Activated T-helper 17 cell treated with anti-CD3 and anti-CD28 coated beads, Interleukin-2, amount 50 U/mL, for 72 hours (primary cell): Measurements from ENCODE around the gene ESAM. TPM values are rescaled to one million over a fixed set of nuclear protein-coding genes. Genes with fewer than 3 reads are reported as not detected.

ENCODE experiments used
- ATAC-seq: fragments of 150-1000 bp; cut with Tn5 transposase; replicated peaks from 2 replicates; pipeline ENCODE4 v1.10.0; 2021; ENCODE audit warnings: mild to moderate bottlenecking, moderate library complexity
- H3K27ac Mint-ChIP-seq: one replicate; pipeline ENCODE4 v1.8.0; 2022; ENCODE audit warnings: mixed read lengths
- H3K27me3 Mint-ChIP-seq: one replicate; pipeline ENCODE4 v1.8.0; 2022; ENCODE audit warnings: mixed read lengths
- H3K36me3 Mint-ChIP-seq: one replicate; pipeline ENCODE4 v1.8.0; 2022; ENCODE audit warnings: low read depth, mild to moderate bottlenecking, mixed read lengths
- H3K4me1 Mint-ChIP-seq: one replicate; pipeline ENCODE4 v1.8.0; 2022; ENCODE audit warnings: mixed read lengths
- H3K4me3 Mint-ChIP-seq: one replicate; pipeline ENCODE4 v1.8.0; 2022; ENCODE audit warnings: mild to moderate bottlenecking, mixed read lengths
- H3K9me3 Mint-ChIP-seq: one replicate; pipeline ENCODE4 v1.8.0; 2022; ENCODE audit warnings: mixed read lengths
- total RNA-seq, 2 donors: library from RNA; stranded (reverse); gene quantifications; one replicate each; pipeline ENCODE4 v1.2.3, GENCODE V29; 2022

Gene ESAM
- total RNA-seq, 2 donors from 2014 or later = 0.50 to 0.84 TPM

- H3K27me3 Mint-ChIP-seq = peaks cover 10% of the 10 kb centered on the region
- no peaks in the 10 kb centered on the region for H3K9me3 Mint-ChIP-seq
- no peak within 1 kb of the TSS for H3K4me3 Mint-ChIP-seq
- H3K27ac Mint-ChIP-seq = no peak within 1 kb of the TSS
- no peaks in the 10 kb centered on the region for H3K4me1 Mint-ChIP-seq
- ATAC-seq = no peak
- no peaks in the 10 kb centered on the region for H3K36me3 Mint-ChIP-seq
These were observed 10.2 kb downstream of the ESAM start, which contains the start of gene VSIG2 for GRCh38 chr11:124751741-124752470. Gene VSIG2, minus strand, starts transcription at chr11:124752255. Its CDS starts 118 bp downstream, at chr11:124752137.

- H3K36me3 Mint-ChIP-seq = no peaks in the 10 kb centered on the region
These were observed 10.7 kb downstream of the ESAM start for GRCh38 chr11:124751391-124751740.

GRCh38 chr11:124749912-124750311 lies 12.2 kb downstream of the ESAM start:
- ATAC-seq = no peak
- no peaks in the 10 kb centered on the region for H3K9me3 Mint-ChIP-seq
- H3K4me1 Mint-ChIP-seq = no peaks in the 10 kb centered on the region
- no peak overlapping the region for H3K4me3 Mint-ChIP-seq
- no peaks in the 10 kb centered on the region for H3K27me3 Mint-ChIP-seq
- no peaks in the 10 kb centered on the region for H3K36me3 Mint-ChIP-seq
- H3K27ac Mint-ChIP-seq = no peak overlapping the region

More at GRCh38 chr11:124751391-124751740, 10.7 kb downstream of the ESAM start:
- no peaks in the 10 kb centered on the region for H3K4me1 Mint-ChIP-seq
- peaks cover 4% of the 10 kb centered on the region for H3K27me3 Mint-ChIP-seq
- no peaks in the 10 kb centered on the region for H3K9me3 Mint-ChIP-seq
- no peak overlapping the region for H3K27ac Mint-ChIP-seq
- no peak for ATAC-seq
- no peak overlapping the region for H3K4me3 Mint-ChIP-seq

- no peaks in the 10 kb centered on the region for H3K9me3 Mint-ChIP-seq
These were observed 13.4 kb downstream of the ESAM start for GRCh38 chr11:124748481-124749343.

GRCh38 chr11:124748100-124748418 lies 14.0 kb downstream of the ESAM start:
- Mint-ChIP-seq H3K9me3 (no peaks in the 10 kb centered on the region), H3K27ac (no peak overlapping the region), H3K4me3 (no peak overlapping the region), H3K36me3 (no peaks in the 10 kb centered on the region), H3K27me3 (no peaks in the 10 kb centered on the region), H3K4me1 (no peaks in the 10 kb centered on the region)
- ATAC-seq = no peak

More at GRCh38 chr11:124748481-124749343, 13.4 kb downstream of the ESAM start:
- ATAC-seq = no peak
- H3K4me3 Mint-ChIP-seq = no peak overlapping the region
- no peaks in the 10 kb centered on the region for H3K27me3 Mint-ChIP-seq
- no peaks in the 10 kb centered on the region for H3K36me3 Mint-ChIP-seq
- H3K4me1 Mint-ChIP-seq = no peaks in the 10 kb centered on the region
- no peak overlapping the region for H3K27ac Mint-ChIP-seq

- no peaks in the 10 kb centered on the region for H3K9me3 Mint-ChIP-seq
- no peaks in the 10 kb centered on the region for H3K27me3 Mint-ChIP-seq
- peak overlapping the region; percentile 83 for H3K4me3 Mint-ChIP-seq
- H3K36me3 Mint-ChIP-seq = no peaks in the 10 kb centered on the region
- H3K4me1 Mint-ChIP-seq = no peaks in the 10 kb centered on the region
- peak overlapping the region; percentile 69 for H3K27ac Mint-ChIP-seq
- no peak for ATAC-seq
These were observed 14.5 kb downstream of the ESAM start for GRCh38 chr11:124747406-124748099.

GRCh38 chr11:124746621-124747243 lies 15.4 kb downstream of the ESAM start:
- H3K27me3 Mint-ChIP-seq = no peaks in the 10 kb centered on the region
- ATAC-seq = peak; percentile 93
- peak overlapping the region; percentile 69 for H3K27ac Mint-ChIP-seq
- H3K36me3 Mint-ChIP-seq = no peaks in the 10 kb centered on the region
- H3K4me1 Mint-ChIP-seq = no peaks in the 10 kb centered on the region
- H3K4me3 Mint-ChIP-seq = peak overlapping the region; percentile 83
- H3K9me3 Mint-ChIP-seq = no peaks in the 10 kb centered on the region

GRCh38 chr11:124745835-124746620 lies 16.1 kb downstream of the ESAM start:
- peak; percentile 19 for ATAC-seq
- Mint-ChIP-seq H3K36me3 (no peaks in the 10 kb centered on the region), H3K9me3 (no peaks in the 10 kb centered on the region), H3K4me3 (peak overlapping the region; percentile 83), H3K27ac (peak overlapping the region; percentile 69), H3K4me1 (no peaks in the 10 kb centered on the region), H3K27me3 (no peaks in the 10 kb centered on the region)

- no peaks in the 10 kb centered on the region for H3K9me3 Mint-ChIP-seq
- peaks cover 6% of the 10 kb centered on the region for H3K4me1 Mint-ChIP-seq
- H3K4me3 Mint-ChIP-seq = peak overlapping the region; percentile 83
- no peak for ATAC-seq
- no peaks in the 10 kb centered on the region for H3K27me3 Mint-ChIP-seq
- H3K27ac Mint-ChIP-seq = no peak overlapping the region
- no peaks in the 10 kb centered on the region for H3K36me3 Mint-ChIP-seq
These were observed 16.7 kb downstream of the ESAM start for GRCh38 chr11:124745270-124745834.

GRCh38 chr11:124743050-124743449 lies 19.0 kb downstream of the ESAM start:
- no peaks in the 10 kb centered on the region for H3K36me3 Mint-ChIP-seq
- ATAC-seq = no peak
- no peak overlapping the region for H3K4me3 Mint-ChIP-seq
- no peak overlapping the region for H3K27ac Mint-ChIP-seq
- H3K4me1 Mint-ChIP-seq = peaks cover 12% of the 10 kb centered on the region
- no peaks in the 10 kb centered on the region for H3K27me3 Mint-ChIP-seq
- H3K9me3 Mint-ChIP-seq = no peaks in the 10 kb centered on the region

- peaks cover 12% of the 10 kb centered on the region for H3K4me1 Mint-ChIP-seq
- H3K27ac Mint-ChIP-seq = no peak overlapping the region
- no peak overlapping the region for H3K4me3 Mint-ChIP-seq
- H3K9me3 Mint-ChIP-seq = no peaks in the 10 kb centered on the region
- no peaks in the 10 kb centered on the region for H3K27me3 Mint-ChIP-seq
- no peaks in the 10 kb centered on the region for H3K36me3 Mint-ChIP-seq
- no peak for ATAC-seq
These were observed 19.5 kb downstream of the ESAM start for GRCh38 chr11:124742555-124742954.

GRCh38 chr11:124740277-124740882 lies 21.7 kb downstream of the ESAM start:
- no peak overlapping the region for H3K27ac Mint-ChIP-seq

More at GRCh38 chr11:124740277-124740882, 21.7 kb downstream of the ESAM start:
- peaks cover 12% of the 10 kb centered on the region for H3K4me1 Mint-ChIP-seq
- H3K36me3 Mint-ChIP-seq = no peaks in the 10 kb centered on the region
- no peaks in the 10 kb centered on the region for H3K9me3 Mint-ChIP-seq
- H3K27me3 Mint-ChIP-seq = no peaks in the 10 kb centered on the region
- peak overlapping the region; percentile 88 for H3K4me3 Mint-ChIP-seq
- peak; percentile 64 for ATAC-seq
